Measurements from ENCODE around the gene SMPDL3A.

The SMPDL3A gene

DNA sequence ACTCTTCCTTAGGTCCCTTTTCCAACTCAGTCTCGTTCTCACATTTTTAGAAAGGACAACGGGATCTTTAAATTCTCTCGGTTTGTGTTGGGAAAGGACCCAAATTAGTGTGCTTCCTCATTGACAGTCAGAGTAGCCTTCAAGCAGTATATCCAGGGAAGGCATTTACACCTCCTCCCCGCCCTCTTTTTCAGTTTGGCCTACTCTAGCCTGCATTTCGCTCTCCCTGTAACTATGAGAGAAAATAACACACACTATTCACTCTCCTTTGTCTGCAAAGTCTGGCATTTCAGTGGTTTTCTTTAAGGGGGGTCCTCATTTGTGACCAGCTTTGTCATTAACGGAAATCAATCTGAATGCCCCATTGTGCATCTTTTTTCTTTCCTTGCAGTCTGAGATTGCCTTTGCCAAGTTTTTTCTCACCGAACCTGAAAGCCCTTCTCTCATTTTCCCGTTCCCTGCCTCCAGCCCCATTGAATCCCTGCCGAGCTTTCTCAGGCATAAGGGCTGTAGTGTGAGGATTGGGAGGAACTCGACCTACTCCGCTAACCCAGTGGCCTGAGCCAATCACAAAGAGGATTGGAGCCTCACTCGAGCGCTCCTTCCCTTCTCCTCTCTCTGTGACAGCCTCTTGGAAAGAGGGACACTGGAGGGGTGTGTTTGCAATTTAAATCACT is 9.9 kb upstream of the SMPDL3A start:
- DNase-seq = peak; percentile 30

DNA sequence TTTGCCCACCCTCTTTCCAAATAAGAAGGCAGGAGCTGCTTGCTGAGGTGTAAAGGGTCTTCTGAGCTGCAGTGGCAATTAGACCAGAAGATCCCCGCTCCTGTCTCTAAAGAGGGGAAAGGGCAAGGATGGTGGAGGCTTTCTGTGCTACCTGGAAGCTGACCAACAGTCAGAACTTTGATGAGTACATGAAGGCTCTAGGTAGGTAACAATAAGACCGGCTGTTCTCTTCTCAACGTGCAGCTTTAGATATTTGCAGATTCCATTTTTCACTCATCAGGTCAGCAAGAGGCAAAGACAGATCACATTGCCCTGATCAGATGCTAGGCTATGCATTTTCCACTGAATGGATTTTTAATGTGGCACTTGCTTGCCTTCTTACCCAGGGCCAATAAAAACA is 9.4 kb upstream of the SMPDL3A start, which contains the start of gene FABP7:
TSS of gene FABP7 (plus strand) at position 50 of the 400 bp plus-strand sequence. CDS start at position 129, 79 bp downstream.
- DNase-seq = no peak

DNA sequence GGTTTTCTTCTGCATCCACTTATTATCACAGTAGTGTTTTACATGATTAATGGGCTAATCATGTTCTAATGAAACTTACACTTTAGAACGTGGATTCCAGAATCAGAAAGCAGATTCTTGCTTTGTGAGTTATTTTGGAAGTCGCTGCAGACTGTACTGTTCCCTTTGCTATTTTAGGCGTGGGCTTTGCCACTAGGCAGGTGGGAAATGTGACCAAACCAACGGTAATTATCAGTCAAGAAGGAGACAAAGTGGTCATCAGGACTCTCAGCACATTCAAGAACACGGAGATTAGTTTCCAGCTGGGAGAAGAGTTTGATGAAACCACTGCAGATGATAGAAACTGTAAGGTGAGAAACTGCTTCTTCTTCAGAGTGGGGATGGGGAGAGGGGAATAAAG is 8.9 kb upstream of the SMPDL3A start:
- no peak for DNase-seq

DNA sequence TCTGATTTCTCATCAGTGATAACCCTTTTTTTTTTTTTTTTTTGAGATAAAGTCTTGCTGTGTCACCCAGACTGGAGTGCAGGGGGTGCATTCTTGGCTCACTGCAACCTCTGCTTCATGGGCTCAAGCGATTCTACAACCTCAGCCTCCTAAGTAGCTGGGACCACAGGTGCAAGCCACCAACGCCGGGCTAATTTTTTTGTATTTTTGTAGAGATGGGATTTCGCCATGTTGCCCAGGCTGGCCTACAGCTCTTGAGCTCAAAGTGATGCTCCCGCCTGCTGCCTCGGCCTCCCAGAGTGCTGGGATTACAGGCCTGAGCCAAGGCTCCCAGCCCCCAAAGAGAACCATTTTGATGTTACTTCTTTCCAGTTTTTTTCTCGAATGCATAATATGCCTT is 7.3 kb upstream of the SMPDL3A start:
- DNase-seq = no peak

- no peak for DNase-seq
Observed at GRCh38 chr6:122783401-122783800, 5.7 kb upstream of the SMPDL3A start.

GRCh38 chr6:122785891-122786290 is 3.2 kb upstream of the SMPDL3A start:
- DNase-seq = no peak

- DNase-seq = no peak
Observed at GRCh38 chr6:122787721-122788120, 1.3 kb upstream of the SMPDL3A start.

GRCh38 chr6:122788208-122788607 is 850 bp upstream of the SMPDL3A start:
- DNase-seq = no peak

GRCh38 chr6:122788663-122789181 is 336 bp upstream of the SMPDL3A start:
- DNase-seq = no peak

DNA sequence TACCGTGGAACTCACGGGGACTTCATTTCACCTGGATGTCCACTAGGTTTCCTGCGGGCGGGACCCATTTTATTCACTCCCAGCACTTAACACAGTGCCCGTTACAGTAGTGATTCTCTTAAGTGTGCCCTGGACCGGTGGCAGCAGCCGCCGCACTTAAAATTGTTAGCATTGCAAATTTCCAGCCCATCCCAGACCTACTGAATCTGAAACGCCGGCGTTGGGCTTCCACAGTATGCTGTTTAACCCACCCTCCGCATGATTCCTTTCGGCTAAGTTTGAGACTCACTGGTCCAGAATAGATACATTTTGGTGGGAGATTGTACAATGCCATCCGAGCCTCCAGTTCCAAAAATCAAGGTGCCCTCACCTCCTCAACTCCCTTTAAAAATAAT is 967 bp downstream of the SMPDL3A start:
- no peak for DNase-seq

- peak; percentile 8 for DNase-seq
Observed at GRCh38 chr6:122790423-122791309, 1.6 kb downstream of the SMPDL3A start.

- no peak for DNase-seq
Observed at GRCh38 chr6:122791310-122791679, 2.2 kb downstream of the SMPDL3A start.

GRCh38 chr6:122792766-122793165 is 3.7 kb downstream of the SMPDL3A start:
- no peak for DNase-seq

DNA sequence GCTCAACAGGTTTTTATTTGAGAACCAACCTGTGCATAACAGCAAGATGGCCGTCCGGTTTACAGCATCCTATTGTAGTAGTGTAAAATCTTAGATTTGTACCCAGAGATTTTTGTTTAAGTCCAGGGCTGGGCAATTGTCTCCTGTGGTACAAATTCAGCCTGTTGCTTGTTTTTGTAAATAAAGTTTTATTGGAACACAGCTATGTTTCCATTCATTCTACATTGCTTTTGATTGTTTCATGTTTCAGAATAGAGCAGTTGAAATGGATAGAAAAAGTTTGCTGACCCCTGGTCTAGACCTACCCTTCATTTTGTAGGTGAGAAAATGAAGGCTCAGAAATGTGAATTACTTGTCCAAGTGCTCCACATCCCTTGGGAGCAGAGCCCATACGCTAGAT is 8.5 kb downstream of the SMPDL3A start:
- DNase-seq = no peak

DNA sequence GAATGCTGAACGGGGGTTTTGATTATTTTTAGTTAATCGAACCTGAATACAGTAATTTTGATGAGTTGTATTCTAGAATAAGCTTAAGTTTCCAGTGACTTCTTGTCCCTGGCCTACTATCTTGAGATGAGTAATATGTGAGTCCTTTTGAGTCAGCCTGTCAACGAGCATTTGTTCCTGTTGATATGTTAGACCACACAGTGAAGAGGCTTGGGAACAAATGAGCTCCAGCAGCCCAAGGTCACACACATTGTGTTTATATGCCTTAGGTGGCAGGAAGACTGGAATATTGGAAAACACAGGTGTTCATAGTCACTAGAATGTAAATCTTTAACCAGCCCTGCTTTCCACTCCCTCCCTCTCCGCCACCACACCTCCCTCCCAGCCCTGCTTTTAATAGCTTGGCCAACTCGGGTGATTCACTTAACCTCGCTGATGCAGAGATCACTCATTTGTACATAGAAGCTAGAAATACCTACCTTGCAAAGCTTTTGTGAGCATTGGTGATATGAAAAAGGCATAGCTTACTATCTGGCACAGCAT is 9.1 kb downstream of the SMPDL3A start:
- DNase-seq = no peak

- no peak for DNase-seq
Observed at GRCh38 chr6:122799140-122799745, 10.2 kb downstream of the SMPDL3A start.

- DNase-seq = no peak
Observed at GRCh38 chr6:122799916-122800686, 11.0 kb downstream of the SMPDL3A start.

- DNase-seq = no peak
Observed at GRCh38 chr6:122800906-122801305, 11.8 kb downstream of the SMPDL3A start.

GRCh38 chr6:122801397-122801796 is 12.3 kb downstream of the SMPDL3A start:
- DNase-seq = no peak

- DNase-seq = no peak
Observed at GRCh38 chr6:122803171-122803661, 14.2 kb downstream of the SMPDL3A start.

- DNase-seq = no peak
Observed at GRCh38 chr6:122804962-122805485, 16.0 kb downstream of the SMPDL3A start.

DNA sequence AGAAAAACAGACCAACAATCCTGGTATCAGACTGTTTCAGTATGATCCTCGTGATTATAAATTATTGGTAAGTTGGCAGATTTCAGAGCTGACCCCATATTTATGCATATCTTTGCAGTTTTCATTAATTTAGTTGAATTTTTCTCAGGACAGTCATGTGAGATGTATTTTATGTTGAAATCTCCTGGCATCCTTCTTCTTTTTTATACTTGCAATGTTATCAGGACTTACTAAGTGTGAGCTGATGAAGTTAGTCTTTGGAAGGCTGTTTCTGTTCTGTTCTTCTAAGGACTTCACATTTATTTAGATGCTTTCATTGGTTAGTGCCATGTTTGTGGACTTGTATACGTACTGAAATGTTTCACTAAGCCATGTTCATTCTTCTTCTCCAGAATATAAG is 17.2 kb downstream of the SMPDL3A start:
- no peak for DNase-seq
